ENCODE data around the gene CFAP20DC.
"Not testable (repeated sequence)": the region's sequence is repeated elsewhere in the genome, so short reads cannot be mapped to it uniquely, and the experiment has no call there.

CFAP20DC gene

DNA sequence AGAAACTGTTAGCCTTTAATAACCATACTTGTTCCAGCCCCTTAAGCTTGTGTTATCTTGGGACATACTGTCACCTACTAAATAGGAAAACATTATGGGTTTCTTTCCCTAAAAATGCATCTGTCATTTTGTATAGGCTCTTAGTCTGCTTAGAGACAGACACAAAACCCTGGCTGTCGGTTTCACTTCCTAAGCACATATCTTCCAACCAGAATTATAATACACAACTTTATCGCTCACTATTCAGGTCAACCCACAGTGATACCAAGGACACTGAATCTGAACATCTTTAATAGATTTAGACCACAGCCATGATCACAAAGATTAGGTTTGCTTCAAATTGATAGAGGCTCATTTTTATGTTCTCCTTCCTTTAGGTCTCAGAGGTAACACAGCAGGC lies 111.8 kb downstream of the CFAP20DC start:
- no peak for DNase-seq (ENCODE audit: low read depth)
- H3K4me3 ChIP-seq (ENCODE audit: low read depth, low read length), result no peak overlapping the region
- TF ChIP-seq, protein P1, sequence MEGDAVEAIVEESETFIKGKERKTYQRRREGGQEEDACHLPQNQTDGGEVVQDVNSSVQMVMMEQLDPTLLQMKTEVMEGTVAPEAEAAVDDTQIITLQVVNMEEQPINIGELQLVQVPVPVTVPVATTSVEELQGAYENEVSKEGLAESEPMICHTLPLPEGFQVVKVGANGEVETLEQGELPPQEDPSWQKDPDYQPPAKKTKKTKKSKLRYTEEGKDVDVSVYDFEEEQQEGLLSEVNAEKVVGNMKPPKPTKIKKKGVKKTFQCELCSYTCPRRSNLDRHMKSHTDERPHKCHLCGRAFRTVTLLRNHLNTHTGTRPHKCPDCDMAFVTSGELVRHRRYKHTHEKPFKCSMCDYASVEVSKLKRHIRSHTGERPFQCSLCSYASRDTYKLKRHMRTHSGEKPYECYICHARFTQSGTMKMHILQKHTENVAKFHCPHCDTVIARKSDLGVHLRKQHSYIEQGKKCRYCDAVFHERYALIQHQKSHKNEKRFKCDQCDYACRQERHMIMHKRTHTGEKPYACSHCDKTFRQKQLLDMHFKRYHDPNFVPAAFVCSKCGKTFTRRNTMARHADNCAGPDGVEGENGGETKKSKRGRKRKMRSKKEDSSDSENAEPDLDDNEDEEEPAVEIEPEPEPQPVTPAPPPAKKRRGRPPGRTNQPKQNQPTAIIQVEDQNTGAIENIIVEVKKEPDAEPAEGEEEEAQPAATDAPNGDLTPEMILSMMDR (IDR thresholded peaks at IDR 0.05; ENCODE audit: control insufficient read depth, extremely low read depth, insufficient read depth), result no peak

DNA sequence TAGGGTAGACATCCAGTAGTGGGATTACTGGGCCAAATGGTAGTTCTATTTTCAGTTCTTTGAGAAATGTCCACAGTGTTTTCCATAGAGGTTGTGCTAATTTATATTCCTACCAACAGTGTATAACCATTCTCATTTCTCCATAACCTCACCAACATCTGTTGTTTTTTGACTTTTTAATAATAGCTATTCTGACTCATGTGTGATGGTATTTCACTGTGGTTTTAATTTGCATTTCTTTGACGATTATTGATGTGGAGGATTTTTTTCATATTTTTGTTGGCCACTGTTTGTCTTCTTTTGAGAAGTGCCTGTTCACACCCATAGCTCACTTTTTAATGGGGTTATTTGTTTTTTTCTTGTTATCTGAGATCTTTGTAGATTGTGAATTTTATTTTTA lies 125.2 kb downstream of the CFAP20DC start:
- no peak for DNase-seq (ENCODE audit: low read depth)
- H3K4me3 ChIP-seq (ENCODE audit: low read depth, low read length), result no peak overlapping the region
- TF ChIP-seq, protein P1 (IDR thresholded peaks at IDR 0.05; ENCODE audit: control insufficient read depth, extremely low read depth, insufficient read depth), result no peak

DNA sequence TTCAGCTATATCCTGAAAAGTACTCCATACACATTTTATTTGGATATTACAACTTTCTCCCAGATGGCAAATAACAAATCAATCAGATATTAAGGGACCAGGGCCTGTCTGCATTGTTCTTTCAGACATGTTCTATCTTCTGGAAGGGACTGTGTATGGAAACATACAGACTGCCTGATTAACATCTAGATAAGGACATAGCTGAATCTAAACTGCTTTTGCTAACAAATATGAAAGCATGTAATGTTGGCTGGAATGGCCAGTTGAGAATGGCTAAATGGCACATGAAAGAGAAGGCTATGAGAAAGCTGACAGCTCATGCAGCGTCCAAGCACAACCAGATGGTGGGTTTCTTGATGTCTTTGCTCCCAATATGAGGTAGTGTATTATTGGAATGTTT lies 149.4 kb downstream of the CFAP20DC start:
- DNase-seq (ENCODE audit: low read depth), result no peak
- TF ChIP-seq, protein P1 (IDR thresholded peaks at IDR 0.05; ENCODE audit: control insufficient read depth, extremely low read depth, insufficient read depth), result no peak

DNA sequence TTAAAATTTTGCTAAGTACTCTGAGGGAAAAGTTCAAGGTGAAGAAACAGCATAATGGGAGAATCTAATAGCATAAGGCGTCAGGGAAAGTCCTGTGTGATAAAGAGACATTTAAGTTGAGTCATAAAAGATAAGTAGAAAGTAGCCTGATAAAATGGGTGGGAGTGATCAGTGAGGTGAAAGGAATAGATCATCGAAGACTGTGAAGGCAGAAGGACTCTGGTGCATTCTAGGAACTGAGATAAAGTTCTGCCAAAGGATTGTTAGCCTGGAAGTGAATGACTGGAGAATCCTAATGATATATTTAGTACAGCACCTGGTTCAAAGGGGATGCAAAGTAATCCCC lies 149.9 kb downstream of the CFAP20DC start:
- no peak overlapping the region for H3K4me3 ChIP-seq (ENCODE audit: low read depth, low read length)
- DNase-seq (ENCODE audit: low read depth), result no peak
- TF ChIP-seq, protein P1 (IDR thresholded peaks at IDR 0.05; ENCODE audit: control insufficient read depth, extremely low read depth, insufficient read depth), result no peak

More for the DNA sequence above, 149.4 kb downstream of the CFAP20DC start:
- H3K4me3 ChIP-seq (ENCODE audit: low read depth, low read length), result no peak overlapping the region

DNA sequence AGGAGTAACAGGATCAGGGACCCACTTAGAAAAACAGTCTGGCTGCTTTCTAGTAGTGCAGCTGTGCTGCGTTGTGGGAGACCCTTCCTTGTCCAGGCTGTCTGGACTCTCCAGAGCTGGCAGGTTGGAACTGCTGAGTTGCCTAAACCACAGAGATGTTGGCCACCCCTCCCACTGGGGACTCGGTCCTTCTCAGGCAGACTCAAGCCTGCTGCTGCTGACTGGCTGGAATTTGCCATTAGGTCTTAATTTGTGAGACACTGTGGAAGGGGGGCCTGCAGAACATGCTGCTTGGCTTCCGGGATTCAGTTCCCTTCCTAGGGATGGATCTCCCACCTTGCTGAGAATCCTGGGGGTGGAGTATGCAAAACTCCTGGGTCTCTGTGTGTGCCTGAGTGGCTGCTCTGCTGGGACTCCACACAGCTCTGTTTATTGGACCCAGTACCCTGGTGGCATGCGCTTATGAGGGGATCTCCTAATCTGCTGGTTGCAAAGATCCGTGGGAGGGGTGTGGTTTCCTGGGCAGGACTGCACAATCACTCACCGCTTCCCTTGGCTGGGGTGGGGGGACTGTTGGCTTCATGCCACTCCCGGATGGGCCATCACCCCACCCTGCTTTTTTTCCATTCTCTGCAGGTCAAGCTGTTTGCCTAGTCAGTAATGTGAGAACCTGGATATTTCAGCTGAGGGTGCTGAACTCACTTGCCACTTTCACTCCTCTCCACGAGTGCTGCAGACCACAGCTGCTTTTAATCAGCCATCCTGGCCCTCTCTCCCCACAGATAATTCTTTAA lies 150.5 kb downstream of the CFAP20DC start:
- DNase-seq (ENCODE audit: low read depth), result no peak
- H3K4me3 ChIP-seq (ENCODE audit: low read depth, low read length), result no peak overlapping the region
- TF ChIP-seq, protein P1 (IDR thresholded peaks at IDR 0.05; ENCODE audit: control insufficient read depth, extremely low read depth, insufficient read depth), result no peak

DNA sequence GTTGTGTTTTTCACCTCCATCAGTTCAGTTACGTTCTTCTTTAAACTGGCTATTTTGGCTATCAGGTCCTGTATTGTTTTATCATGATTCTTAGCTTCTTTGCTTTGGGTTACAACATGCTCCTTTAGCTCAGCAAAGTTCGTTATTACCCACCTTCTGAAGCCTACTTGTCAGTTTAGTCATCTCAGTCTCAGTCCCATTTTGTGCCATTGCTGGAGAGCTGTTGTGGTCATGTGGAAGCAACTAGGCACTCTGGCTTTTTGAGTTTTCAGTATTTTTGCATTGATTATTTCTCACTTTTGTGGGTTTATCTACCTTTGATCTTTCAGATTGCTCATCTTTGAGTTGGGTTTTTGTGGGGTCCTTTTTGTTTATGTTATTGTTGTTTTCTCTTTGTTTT lies 151.3 kb downstream of the CFAP20DC start:
- no peak overlapping the region for H3K4me3 ChIP-seq (ENCODE audit: low read depth, low read length)
- no peak for DNase-seq (ENCODE audit: low read depth)
- TF ChIP-seq, protein P1 (IDR thresholded peaks at IDR 0.05; ENCODE audit: control insufficient read depth, extremely low read depth, insufficient read depth), result no peak

DNA sequence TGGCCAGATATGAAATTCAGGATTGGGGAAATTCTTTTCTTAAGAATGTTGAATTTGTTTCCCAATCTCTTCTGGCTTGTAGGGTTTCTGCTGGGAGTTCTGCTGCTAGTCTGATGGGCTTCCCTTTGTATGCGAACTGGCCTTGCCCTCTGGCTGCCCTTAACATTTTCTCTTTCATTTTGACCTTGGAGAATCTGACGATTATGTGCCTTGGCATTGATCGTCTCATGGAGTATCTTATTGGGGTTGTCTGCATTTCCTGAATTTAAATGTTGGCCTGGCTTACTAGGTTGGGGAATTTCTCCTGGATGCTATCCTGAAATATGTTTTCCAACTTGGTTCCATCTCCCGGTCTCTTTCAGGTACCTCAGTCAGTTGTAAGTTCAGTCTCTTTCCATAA lies 152.2 kb downstream of the CFAP20DC start:
- TF ChIP-seq, protein P1 (IDR thresholded peaks at IDR 0.05; ENCODE audit: control insufficient read depth, extremely low read depth, insufficient read depth), result no peak
- H3K4me3 ChIP-seq (ENCODE audit: low read depth, low read length), result no peak overlapping the region

DNA sequence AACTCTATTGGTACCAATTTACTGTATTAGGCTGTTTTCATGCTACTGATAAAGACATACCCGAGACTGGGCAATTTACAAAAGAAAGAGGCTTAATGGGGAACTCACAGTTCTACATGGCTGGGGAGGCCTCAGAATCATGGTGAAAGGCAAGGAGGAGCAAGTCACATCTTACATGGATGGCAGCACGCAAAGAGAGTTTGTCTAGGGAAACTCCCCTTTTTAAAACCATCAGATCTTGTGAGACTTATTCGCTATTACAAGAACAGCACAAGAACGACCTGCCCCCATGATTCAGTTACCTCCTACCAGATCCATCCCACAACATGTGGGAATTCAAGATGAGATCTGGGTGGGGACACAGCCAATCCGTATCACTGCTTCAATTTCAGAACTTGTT lies 154.1 kb downstream of the CFAP20DC start:
- not testable (repeated sequence) for H3K4me3 ChIP-seq (ENCODE audit: low read depth, low read length); DNase-seq (ENCODE audit: low read depth)

More for the DNA sequence above, 152.2 kb downstream of the CFAP20DC start:
- DNase-seq (ENCODE audit: low read depth), result no peak

DNA sequence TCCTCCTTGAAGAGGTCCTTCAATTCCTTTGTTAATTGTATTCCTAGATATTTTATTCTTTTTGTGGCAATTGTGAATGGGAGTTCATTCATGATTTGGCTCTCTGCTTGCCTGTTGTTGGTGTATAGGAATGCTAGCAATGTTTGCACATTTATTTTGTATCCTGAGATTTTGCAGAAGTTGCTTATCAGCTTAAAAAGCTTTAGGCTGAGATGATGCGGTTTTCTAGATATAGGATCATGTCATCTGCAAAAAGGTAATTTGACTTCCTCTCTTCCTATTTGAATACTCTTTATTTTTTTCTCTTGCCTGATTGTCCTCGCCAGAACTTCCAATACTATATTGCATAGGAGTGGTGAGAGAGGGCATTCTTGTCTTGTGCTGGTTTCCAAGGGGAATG lies 157.3 kb downstream of the CFAP20DC start:
- DNase-seq (ENCODE audit: low read depth); H3K4me3 ChIP-seq (ENCODE audit: low read depth, low read length): not testable (repeated sequence)

Measured in LNCaP clone FGC (cell line).